ENCODE data around the gene GALNT3. TPM values are rescaled to one million over a fixed set of nuclear protein-coding genes. Genes with fewer than 3 reads are reported as not detected.

Gene GALNT3
- total RNA-seq, 1 donor from 2014 or later: 18.4 TPM

- no peaks in the 10 kb centered on the region for H3K9me3 Mint-ChIP-seq (ENCODE audit: low read depth)
- peaks cover 2% of the 10 kb centered on the region for H3K36me3 Mint-ChIP-seq (ENCODE audit: insufficient read depth)
- H3K27me3 Mint-ChIP-seq: peaks cover 21% of the 10 kb centered on the region
- H3K27ac Mint-ChIP-seq: no peak overlapping the region
- H3K4me1 Mint-ChIP-seq (ENCODE audit: low read depth): peaks cover 12% of the 10 kb centered on the region
- TF ChIP-seq CTCF (IDR thresholded peaks at IDR 0.05; ENCODE audit: unreplicated experiment): no peak
- H3K4me3 Mint-ChIP-seq (ENCODE audit: low read depth): no peak overlapping the region
- DNase-seq (ENCODE audit: low spot score, unreplicated experiment): no peak
Measured at GRCh38 chr2:165796129-165796528, 2.1 kb upstream of the GALNT3 start.

- H3K4me3 Mint-ChIP-seq (ENCODE audit: low read depth): peak overlapping the region; percentile 99
- H3K4me1 Mint-ChIP-seq (ENCODE audit: low read depth): peaks cover 12% of the 10 kb centered on the region
- H3K36me3 Mint-ChIP-seq (ENCODE audit: insufficient read depth): peaks cover 2% of the 10 kb centered on the region
- H3K9me3 Mint-ChIP-seq (ENCODE audit: low read depth): no peaks in the 10 kb centered on the region
- peaks cover 21% of the 10 kb centered on the region for H3K27me3 Mint-ChIP-seq
- no peak overlapping the region for H3K27ac Mint-ChIP-seq
- DNase-seq (ENCODE audit: low spot score, unreplicated experiment): no peak
- no peak for TF ChIP-seq CTCF (IDR thresholded peaks at IDR 0.05; ENCODE audit: unreplicated experiment)
Measured at GRCh38 chr2:165795011-165795410, 964 bp upstream of the GALNT3 start.

- no peak for DNase-seq (ENCODE audit: low spot score, unreplicated experiment)
- Mint-ChIP-seq H3K27me3 (peaks cover 21% of the 10 kb centered on the region), H3K27ac (peak overlapping the region; percentile 93), H3K4me3 (ENCODE audit: low read depth) (peak overlapping the region; percentile 99), H3K9me3 (ENCODE audit: low read depth) (no peaks in the 10 kb centered on the region), H3K4me1 (ENCODE audit: low read depth) (peaks cover 12% of the 10 kb centered on the region), H3K36me3 (ENCODE audit: insufficient read depth) (peaks cover 2% of the 10 kb centered on the region)
- TF ChIP-seq CTCF (IDR thresholded peaks at IDR 0.05; ENCODE audit: unreplicated experiment): peak; percentile 1
Measured at GRCh38 chr2:165794536-165794928, 485 bp upstream of the GALNT3 start.

- Mint-ChIP-seq H3K4me1 (ENCODE audit: low read depth) (peaks cover 12% of the 10 kb centered on the region), H3K4me3 (ENCODE audit: low read depth) (peak overlapping the region; percentile 99), H3K9me3 (ENCODE audit: low read depth) (no peaks in the 10 kb centered on the region), H3K27ac (peak overlapping the region; percentile 96), H3K36me3 (ENCODE audit: insufficient read depth) (peaks cover 2% of the 10 kb centered on the region), H3K27me3 (peaks cover 21% of the 10 kb centered on the region)
- TF ChIP-seq CTCF (IDR thresholded peaks at IDR 0.05; ENCODE audit: unreplicated experiment): no peak
- DNase-seq (ENCODE audit: low spot score, unreplicated experiment): no peak
Measured at GRCh38 chr2:165793161-165793778, 777 bp downstream of the GALNT3 start.

- Mint-ChIP-seq H3K4me1 (ENCODE audit: low read depth) (peaks cover 12% of the 10 kb centered on the region), H3K36me3 (ENCODE audit: insufficient read depth) (peaks cover 2% of the 10 kb centered on the region), H3K9me3 (ENCODE audit: low read depth) (no peaks in the 10 kb centered on the region), H3K4me3 (ENCODE audit: low read depth) (peak overlapping the region; percentile 99), H3K27me3 (peaks cover 18% of the 10 kb centered on the region), H3K27ac (peak overlapping the region; percentile 62)
- no peak for DNase-seq (ENCODE audit: low spot score, unreplicated experiment)
- no peak for TF ChIP-seq CTCF (IDR thresholded peaks at IDR 0.05; ENCODE audit: unreplicated experiment)
Measured at GRCh38 chr2:165792104-165792454, 2.0 kb downstream of the GALNT3 start.
